DOHH2 (cell line): Measurements from ENCODE around the gene BICDL2.
"Not testable (repeated sequence)": the region's sequence is repeated elsewhere in the genome, so short reads cannot be mapped to it uniquely, and the experiment has no call there.

Experiments
- H3F3A ChIP-seq: fragments of 200-600 bp; sonication (generic), shearing (Covaris generic); 2 replicates; pipeline ENCODE4 v1.6.0; 2016; ENCODE audit warnings: antibody characterized with exemption, mild to moderate bottlenecking; ENCODE audit not compliant: control insufficient read depth, insufficient read depth
- H3K27ac ChIP-seq: fragments of 200-600 bp; sonication (generic); 2 replicates; pipeline ENCODE4 v1.5.1; 2014; ENCODE audit warnings: low read depth, mild to moderate bottlenecking, low read length, moderate library complexity
- H3K27me3 ChIP-seq: fragments of 200-600 bp; sonication (generic); 2 replicates; pipeline ENCODE4 v1.6.1; 2014; ENCODE audit warnings: mild to moderate bottlenecking, low read length, mixed read lengths; ENCODE audit not compliant: control insufficient read depth
- H3K36me3 ChIP-seq: fragments of 200-600 bp; sonication (generic); 2 replicates; pipeline ENCODE4 v1.6.1; 2014; ENCODE audit warnings: mild to moderate bottlenecking, low read length, moderate library complexity, mixed read lengths; ENCODE audit not compliant: control insufficient read depth
- H3K4me1 ChIP-seq: fragments of 200-600 bp; sonication (generic); 2 replicates; pipeline ENCODE4 v1.6.1; 2014; ENCODE audit warnings: mild to moderate bottlenecking, low read length, mixed read lengths; ENCODE audit not compliant: control insufficient read depth
- H3K4me2 ChIP-seq: fragments of 200-600 bp; sonication (generic); 2 replicates; pipeline ENCODE4 v1.6.0; 2014; ENCODE audit warnings: mild to moderate bottlenecking, low read length, moderate library complexity
- H3K4me3 ChIP-seq: fragments of 200-600 bp; sonication (generic); 2 replicates; pipeline ENCODE4 v1.5.1; 2014; ENCODE audit warnings: mild to moderate bottlenecking, low read length, mixed read lengths
- H3K79me2 ChIP-seq: fragments of 200-600 bp; sonication (generic); 2 replicates; pipeline ENCODE4 v1.6.1; 2014; ENCODE audit warnings: mild to moderate bottlenecking, low read length, mixed read lengths; ENCODE audit not compliant: control insufficient read depth
- H3K9me2 ChIP-seq: fragments of 200-600 bp; sonication (generic); replicated peaks from 2 replicates; pipeline ENCODE4 v1.6.1; 2014; ENCODE audit warnings: mild to moderate bottlenecking, low read length, mixed read lengths; ENCODE audit not compliant: control insufficient read depth
- H3K9me3 ChIP-seq: fragments of 200-600 bp; sonication (generic); 2 replicates; pipeline ENCODE4 v1.6.1; 2014; ENCODE audit warnings: antibody characterized with exemption, low read length, mixed read lengths; ENCODE audit not compliant: control insufficient read depth, insufficient read depth
- H4K20me1 ChIP-seq: fragments of 200-600 bp; sonication (generic); 2 replicates; pipeline ENCODE4 v1.6.0; 2014; ENCODE audit warnings: low read depth, mild to moderate bottlenecking, antibody characterized with exemption, low read length, moderate library complexity; ENCODE audit not compliant: control insufficient read depth, insufficient read depth
- CTCF ChIP-seq: fragments of 200-600 bp; sonication (generic); IDR thresholded peaks from one replicate; pipeline ENCODE4 v1.5.1; 2014; ENCODE audit warnings: antibody characterized with exemption, mild to moderate bottlenecking, low read depth, low read length; ENCODE audit not compliant: poor library complexity, severe bottlenecking
- EZH2phosphoT487 ChIP-seq: fragments of 200-600 bp; sonication (generic); IDR thresholded peaks from 2 replicates; pipeline ENCODE4 v1.6.1; 2017; ENCODE audit warnings: borderline replicate concordance, mild to moderate bottlenecking, antibody characterized with exemption, low read length, moderate library complexity, mixed read lengths

BICDL2 gene

DNA sequence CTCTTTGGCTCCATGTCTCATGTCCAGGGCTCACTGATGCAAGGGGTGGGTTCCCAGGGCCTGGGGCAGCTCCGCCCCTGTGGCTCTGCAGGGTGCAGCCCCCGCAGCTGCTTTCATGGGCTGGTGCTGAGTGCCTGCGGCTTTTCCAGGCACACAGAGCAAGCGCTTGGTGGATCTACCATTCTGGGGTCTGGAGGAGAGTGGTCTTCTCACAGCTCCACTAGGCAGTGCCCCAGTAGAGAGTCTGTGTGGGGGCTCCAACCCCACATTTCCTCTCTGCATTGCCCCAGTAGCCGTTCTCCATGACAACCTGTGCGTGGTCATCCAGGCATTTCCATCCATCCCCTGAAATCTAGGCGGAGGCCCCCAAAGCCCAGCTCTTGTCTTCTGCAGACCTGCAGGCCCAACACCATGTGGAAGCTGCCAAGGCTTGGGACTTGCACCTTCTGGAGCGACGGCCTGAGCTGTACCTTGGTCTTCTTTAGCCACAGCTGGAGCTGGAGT lies 33.9 kb upstream of the BICDL2 start:
- no peaks in the 10 kb centered on the region for H3K9me2 ChIP-seq
- no peaks in the 10 kb centered on the region for H3F3A ChIP-seq
- H4K20me1 ChIP-seq: no peaks in the 10 kb centered on the region
- H3K4me3 ChIP-seq: no peak overlapping the region
- H3K4me1 ChIP-seq: peaks cover 18% of the 10 kb centered on the region
- H3K27ac ChIP-seq: no peak overlapping the region
- H3K27me3 ChIP-seq: no peaks in the 10 kb centered on the region
- H3K79me2 ChIP-seq: no peaks in the 10 kb centered on the region
- no peaks in the 10 kb centered on the region for H3K36me3 ChIP-seq
- H3K4me2 ChIP-seq: no peak overlapping the region
- no peak for TF ChIP-seq CTCF
- no peak for TF ChIP-seq EZH2phosphoT487
- H3K9me3 ChIP-seq: no peaks in the 10 kb centered on the region

DNA sequence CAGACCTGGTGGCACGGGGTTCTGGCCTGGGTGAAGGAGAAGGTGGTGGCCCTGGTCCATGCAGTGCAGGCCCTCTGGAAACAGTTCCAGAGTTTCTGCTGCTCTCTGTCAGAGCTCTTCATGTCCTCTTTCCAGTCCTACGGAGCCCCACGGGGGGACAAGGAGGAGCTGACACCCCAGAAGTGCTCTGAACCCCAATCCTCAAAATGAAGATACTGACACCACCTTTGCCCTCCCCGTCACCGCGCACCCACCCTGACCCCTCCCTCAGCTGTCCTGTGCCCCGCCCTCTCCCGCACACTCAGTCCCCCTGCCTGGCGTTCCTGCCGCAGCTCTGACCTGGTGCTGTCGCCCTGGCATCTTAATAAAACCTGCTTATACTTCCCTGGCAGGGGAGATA lies 32.4 kb upstream of the BICDL2 start:
- not testable (repeated sequence) for H3K36me3 ChIP-seq, H3K9me2 ChIP-seq, H3K79me2 ChIP-seq, H3K9me3 ChIP-seq, H3F3A ChIP-seq, H3K4me3 ChIP-seq, H3K27ac ChIP-seq, H3K4me1 ChIP-seq, H4K20me1 ChIP-seq, H3K4me2 ChIP-seq, H3K27me3 ChIP-seq

GRCh38 chr16:3068487-3068886 lies 31.7 kb upstream of the BICDL2 start:
- no peak overlapping the region for H3K4me3 ChIP-seq
- no peaks in the 10 kb centered on the region for H3K79me2 ChIP-seq
- no peaks in the 10 kb centered on the region for H3K4me1 ChIP-seq
- no peak for TF ChIP-seq EZH2phosphoT487
- TF ChIP-seq CTCF: no peak
- no peaks in the 10 kb centered on the region for H3F3A ChIP-seq
- no peak overlapping the region for H3K4me2 ChIP-seq
- H3K36me3 ChIP-seq: no peaks in the 10 kb centered on the region
- no peak overlapping the region for H3K27ac ChIP-seq
- no peaks in the 10 kb centered on the region for H3K9me3 ChIP-seq
- H4K20me1 ChIP-seq: no peaks in the 10 kb centered on the region
- no peaks in the 10 kb centered on the region for H3K27me3 ChIP-seq
- H3K9me2 ChIP-seq: no peaks in the 10 kb centered on the region

GRCh38 chr16:3066440-3066748 lies 29.6 kb upstream of the BICDL2 start:
- no peak overlapping the region for H3K4me2 ChIP-seq
- H3K4me1 ChIP-seq: no peaks in the 10 kb centered on the region
- H3K9me3 ChIP-seq: no peaks in the 10 kb centered on the region
- H3K4me3 ChIP-seq: no peak overlapping the region
- H3K9me2 ChIP-seq: no peaks in the 10 kb centered on the region
- no peak overlapping the region for H3K27ac ChIP-seq
- no peaks in the 10 kb centered on the region for H3K79me2 ChIP-seq
- no peaks in the 10 kb centered on the region for H3K27me3 ChIP-seq
- H3F3A ChIP-seq: no peaks in the 10 kb centered on the region
- no peaks in the 10 kb centered on the region for H3K36me3 ChIP-seq
- TF ChIP-seq EZH2phosphoT487 (no peak), CTCF (no peak)
- H4K20me1 ChIP-seq: no peaks in the 10 kb centered on the region
